ENCODE measurements around the gene SPOCK3.
A peak's percentile ranks its signal among the peaks of the same experiment; 100 is the strongest.
"Not testable (repeated sequence)": the region's sequence is repeated elsewhere in the genome, so short reads cannot be mapped to it uniquely, and the experiment has no call there.

Gene SPOCK3
- 0 to 0.72 (median 0.07) reads per million in 18 experiments for total RNA-seq

DNA sequence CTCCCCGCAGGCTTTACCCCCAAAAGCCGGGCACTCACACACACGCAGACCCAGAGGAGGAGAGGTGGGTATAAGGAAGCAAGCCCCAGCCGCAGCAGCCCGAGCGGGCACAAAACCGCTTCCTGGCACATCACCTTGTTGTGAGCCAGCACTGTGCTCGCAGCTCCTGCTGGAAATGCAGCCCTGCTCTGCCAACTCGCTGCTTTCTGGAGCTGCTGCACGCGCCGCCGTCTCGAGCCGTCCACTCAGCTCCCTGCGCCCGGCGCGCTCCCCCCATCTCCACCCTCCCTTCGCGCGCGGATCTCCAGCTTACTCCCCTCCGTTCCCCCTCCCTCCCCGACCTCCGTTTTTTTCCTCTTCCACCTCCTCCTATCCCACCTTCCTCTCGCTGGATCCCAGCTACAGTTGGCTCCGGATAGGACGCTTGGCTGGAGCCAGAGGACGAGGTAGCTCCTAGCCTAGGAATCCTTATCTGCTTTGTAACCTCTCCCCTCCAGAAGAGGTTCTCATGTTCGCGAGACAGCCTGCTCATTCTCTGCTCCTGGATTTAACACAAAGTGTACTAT is at the start of gene SPOCK3:
Gene SPOCK3, minus strand, starts transcription at position 179 of the 566 bp plus-strand sequence.
- DNase-seq: peak in 1 of 2 donors; percentile 16

- no peak for DNase-seq
These were observed 48.0 kb upstream of the SPOCK3 start for GRCh38 chr4:167282171-167282864.

DNA sequence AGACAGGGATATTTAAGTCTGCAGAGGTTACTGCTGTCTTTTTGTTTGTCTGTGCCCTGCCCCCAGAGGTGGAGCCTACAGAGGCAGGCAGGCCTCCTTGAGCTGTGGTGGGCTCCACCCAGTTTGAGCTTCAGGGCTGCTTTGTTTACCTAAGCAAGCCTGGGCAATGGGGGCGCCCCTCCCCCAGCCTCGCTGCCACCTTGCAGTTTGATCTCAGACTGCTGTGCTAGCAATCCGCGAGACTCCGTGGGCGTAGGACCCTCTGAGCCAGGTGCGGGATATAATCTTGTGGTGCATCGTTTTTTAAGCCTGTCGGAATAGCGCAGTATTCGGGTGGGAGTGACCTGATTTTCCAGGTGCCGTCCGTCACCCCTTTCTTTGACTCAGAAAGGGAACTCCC is 47.3 kb upstream of the SPOCK3 start:
- DNase-seq: not testable (repeated sequence)

DNA sequence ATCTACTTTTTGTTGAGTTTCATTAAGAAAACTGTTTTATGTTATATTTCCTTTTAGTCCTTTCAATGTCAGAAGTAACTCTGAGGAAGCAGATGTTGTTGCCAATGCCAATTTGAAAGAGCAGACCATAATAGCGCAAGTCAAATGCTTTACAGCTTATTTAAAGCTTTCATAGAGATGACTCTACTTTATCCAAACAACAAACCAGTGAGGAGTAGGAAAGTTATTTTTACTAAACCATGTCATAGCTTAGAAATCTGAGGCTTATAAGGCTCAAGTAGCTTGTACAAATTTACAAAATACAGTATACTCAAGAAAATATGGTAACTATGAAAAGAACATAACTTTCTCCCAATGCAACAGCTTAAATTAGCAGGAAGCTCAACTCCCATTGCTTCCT is 40.1 kb upstream of the SPOCK3 start:
- DNase-seq: no peak

DNA sequence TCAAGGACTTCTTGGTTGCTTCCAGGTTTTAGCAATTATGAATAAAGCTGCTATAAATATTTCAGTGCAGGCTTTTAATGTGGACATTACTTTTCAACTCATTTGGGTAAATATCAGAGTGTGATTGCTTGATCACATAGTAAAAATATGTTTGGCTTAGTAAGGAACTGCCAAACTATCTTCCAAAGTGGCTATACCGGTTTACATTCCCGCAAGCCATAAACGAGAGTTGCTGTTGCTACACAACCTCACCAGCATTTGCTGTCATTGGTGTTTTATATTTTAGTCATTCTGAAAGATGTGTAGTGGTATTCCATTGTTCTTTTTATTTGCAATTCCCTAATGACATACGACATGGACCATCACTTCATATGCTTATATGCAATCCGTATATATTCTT is 30.9 kb upstream of the SPOCK3 start:
- DNase-seq: no peak

DNA sequence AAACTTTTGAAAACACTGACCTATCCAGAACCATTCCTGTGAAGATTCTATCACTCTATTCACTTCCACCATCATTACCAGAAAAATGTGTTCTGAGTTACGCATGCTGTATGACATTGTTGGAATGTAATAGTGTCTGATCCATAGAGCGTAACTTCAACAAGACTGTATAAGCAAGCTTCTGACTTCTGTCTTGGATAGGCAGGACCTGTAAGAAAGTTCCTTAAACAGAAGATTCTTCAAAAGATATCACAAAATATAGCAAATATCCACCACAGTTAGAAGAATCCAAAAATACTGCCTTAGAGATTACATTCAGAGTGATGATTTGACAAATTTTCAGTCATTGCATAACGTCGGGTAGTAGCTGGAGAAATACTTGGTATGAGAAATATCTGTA is 14.0 kb upstream of the SPOCK3 start:
- DNase-seq: no peak

DNA sequence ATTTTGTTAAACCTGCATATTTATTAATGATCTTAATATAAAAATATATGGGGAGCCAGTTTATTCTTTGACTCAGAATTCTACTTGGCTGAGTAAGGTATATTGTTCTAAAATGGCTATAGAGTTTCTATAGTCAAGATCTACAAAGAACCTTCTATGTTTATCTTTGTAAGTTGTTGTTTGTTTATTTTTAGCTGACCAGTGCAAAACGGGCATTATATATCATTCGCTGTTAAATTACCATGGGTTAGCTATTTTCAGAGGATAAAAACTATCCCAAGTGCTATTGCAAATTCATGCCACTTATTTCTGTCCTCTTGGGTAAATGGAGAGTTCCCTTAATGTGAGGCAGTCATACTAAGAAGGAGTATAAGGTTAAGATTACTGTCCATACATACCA is 5.3 kb upstream of the SPOCK3 start:
- no peak for DNase-seq

GRCh38 chr4:167238226-167238625 is 3.9 kb upstream of the SPOCK3 start:
- no peak for DNase-seq

DNA sequence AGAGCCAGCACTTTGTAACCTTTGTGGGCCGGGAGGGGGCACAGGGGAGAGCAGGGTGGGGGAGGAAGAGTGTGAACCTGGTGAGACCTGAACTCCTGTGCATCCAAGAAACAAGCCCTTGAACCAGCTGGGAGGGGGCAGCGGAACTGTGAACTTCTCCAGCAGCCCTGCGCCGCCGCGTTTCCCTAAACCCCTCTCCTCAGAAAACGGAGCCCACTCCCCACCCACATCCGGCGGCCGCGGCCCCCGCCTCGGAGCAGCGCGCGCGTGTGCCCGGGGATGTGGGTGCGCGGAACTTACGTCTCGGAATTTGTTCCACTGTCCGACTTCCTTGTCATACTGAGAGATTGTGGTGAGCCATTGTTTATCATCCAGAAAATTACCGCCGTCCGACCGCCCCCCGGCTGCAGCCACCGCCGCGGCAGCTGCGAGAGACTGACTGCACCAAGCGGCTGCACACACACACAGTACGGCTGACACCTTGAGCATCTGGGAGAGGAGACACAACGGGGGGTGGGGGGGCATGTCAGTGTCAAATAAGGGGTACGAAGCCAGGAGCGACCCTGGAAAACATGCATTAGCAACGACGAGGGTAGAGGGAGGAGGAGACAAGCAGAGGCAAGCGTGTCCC is 494 bp downstream of the SPOCK3 start:
- peak in 1 of 2 donors; percentile 24 for DNase-seq

DNA sequence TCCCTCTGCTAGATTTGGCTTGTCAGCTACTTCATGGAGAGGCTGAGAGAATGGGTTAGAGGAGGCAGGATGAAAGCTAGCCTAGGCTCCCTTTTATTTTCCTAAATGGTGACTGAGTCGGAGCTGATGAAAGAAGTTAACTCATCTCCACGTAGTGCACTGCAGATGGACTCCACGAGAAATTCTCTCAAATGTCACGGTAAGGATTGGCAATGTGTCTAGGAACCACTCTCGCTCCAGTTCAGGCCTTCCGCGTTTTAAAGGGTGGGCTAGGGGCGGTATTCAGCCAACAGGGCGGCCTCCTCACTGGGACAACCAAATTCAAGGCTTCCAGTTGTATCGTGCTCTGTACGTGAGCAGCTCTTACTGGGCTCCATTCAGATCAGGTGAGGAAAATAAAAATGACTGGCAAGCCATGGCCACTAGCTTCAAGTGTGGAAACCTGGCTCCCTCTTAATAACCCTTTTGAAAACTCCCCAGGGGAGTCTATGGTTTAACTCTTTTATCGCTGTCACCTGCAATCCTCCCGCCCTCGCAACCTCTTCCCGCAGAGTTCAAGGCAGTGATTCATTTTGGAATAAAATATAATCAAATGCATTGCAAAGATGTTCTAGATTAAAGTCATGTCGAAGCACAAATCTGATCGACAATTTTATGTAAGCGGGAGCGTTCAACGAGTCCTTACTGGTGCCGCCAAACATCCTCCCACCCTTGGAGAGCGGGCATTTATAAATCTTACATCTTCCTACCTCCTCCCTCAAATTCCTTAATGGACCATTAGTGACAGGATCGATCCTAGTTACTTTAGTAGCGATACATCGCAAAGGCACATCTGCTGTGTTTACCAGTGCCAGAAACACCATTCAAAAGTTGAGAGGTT is 1.2 kb downstream of the SPOCK3 start:
- DNase-seq: no peak

- no peak for DNase-seq
These were observed 3.5 kb downstream of the SPOCK3 start for GRCh38 chr4:167230744-167231143.

GRCh38 chr4:167222099-167222498 is 12.2 kb downstream of the SPOCK3 start:
- DNase-seq: peak; percentile 47 to 88

DNA sequence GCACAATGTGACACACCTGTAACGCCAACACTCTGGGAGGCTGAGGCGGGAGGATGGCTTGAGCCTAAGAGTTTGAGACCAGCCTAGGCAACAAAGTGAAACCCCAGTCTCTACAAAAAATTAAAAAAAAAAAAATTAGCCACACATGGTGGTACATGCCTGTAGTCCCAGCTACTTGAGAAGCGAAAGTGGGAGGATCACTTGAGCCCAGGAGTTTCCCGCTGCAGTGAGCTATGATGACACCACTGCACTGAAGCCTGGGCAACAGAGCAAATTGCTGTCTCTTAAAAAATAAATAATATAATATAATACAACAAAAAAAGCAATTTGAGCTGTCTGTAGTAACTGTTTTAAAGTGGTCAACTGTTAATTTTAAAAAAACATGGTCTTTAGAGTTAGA is 13.2 kb downstream of the SPOCK3 start:
- no peak for DNase-seq

DNA sequence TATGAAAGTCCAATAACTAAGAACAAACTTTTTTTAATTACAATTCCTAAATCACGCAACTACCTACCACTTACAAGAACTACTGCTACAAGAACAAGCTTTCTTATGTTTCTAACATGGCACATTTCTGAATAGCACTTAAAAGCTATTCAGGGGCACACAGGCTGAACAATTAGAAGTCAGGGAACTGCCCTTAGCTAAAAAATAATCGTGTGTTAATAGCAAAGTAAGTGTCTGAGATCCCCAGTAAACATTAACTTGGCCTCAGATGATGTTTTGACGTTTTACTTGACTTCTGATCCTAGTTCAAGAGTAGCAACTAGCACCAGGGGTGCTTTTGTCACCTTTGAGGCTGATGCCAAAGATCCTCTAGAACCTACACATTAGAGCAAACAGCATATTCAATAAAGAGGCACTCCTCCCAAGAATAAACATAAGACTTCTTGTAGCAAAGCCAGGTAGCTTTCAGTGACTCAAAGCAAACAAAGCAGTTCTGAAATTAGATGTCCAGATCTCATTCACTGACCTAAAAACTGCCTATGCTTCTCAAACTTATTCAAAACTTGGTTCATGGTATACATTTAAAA is 16.2 kb downstream of the SPOCK3 start:
- DNase-seq: no peak

DNA sequence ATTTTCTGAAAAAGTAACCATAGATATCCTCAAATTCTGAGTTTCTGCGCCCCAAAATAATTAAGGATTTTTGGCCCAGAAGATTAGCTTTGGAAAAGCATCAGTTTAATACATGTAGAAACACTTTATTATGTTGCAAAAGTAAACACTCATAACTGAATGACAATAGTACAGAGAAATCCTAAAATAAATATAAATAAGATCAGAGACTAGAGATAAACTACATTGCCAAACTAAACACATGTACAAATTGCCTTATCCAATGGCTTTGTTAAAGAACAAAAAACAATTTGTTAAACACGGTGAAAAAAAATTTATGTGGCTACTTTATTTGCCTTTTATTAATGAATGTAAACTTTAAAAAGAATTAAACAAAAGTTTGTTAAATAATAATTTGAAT is 17.5 kb downstream of the SPOCK3 start:
- DNase-seq: no peak

- no peak for DNase-seq
These were observed 24.1 kb downstream of the SPOCK3 start for GRCh38 chr4:167210166-167210565.

GRCh38 chr4:167196344-167197012 is 37.8 kb downstream of the SPOCK3 start:
- DNase-seq: no peak

- DNase-seq: no peak
These were observed 43.9 kb downstream of the SPOCK3 start for GRCh38 chr4:167190379-167190778.

GRCh38 chr4:167185465-167185864 is 48.8 kb downstream of the SPOCK3 start:
- DNase-seq: no peak

DNA sequence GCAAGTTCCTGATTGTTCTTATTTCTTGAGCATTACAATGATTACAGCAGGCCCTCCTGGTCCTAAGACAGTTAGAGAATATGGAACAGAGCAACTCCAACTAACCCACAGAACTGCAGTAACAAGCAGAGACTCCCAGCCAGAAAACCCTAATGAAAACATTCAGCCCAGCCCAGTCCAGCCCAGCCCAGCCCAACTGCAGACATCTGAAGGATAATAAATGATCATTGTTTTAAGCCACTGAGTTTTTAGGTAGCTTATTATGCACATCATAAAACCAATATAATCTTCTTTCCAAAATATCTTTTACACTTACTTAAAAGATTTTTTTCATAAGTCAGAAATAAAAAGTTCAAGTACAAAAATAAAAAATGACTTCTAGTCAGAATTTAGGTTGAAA is 51.3 kb downstream of the SPOCK3 start:
- DNase-seq: no peak

DNA sequence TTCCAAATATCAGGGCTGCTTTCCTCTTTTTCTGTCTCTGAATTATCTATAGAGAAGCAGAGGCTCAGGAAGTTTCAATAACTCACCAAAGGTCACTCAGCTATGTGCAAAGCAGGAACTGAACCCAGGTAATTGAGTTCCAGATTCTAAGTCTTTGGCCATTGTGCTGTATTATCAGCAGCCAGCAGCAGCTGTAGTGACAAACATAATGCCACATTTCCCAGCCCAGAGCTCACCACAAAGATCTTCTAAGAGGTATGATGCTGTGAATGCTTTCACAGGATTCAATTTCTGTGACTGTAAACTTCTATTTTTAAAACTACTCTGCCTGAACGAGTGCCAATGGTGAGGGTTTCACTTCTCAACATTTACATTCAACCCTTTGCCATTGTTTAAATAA is 56.4 kb downstream of the SPOCK3 start:
- no peak for DNase-seq

DNA sequence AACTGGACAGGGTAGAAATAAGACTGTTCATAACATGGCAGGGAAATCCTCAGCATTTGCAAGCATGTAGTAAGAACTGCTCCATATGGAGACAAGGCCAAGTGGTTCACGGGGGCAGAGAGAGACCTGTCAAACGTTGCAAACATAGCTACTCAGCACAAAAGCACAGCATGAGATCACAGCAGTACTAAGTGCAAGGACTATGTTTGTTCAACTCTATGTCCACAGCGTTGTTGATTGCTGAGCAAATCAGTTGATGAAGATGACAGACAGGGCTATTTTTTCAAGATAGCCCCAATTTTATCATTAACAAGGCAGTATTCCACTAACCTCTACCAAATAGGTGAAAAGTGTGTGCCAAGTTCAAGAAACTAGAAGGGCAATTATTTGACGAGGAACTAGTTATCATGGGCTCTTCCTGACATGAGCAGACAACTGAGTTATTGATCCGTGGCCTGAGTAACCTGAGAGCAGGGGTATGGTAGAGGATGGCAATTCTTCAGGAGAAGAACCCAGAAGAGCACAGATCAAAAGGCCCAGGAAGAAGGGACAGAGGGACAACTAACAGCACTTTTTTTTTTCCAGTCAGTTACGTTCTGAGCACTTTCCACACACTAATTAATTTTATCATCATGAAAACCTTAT is 57.4 kb downstream of the SPOCK3 start:
- DNase-seq: no peak

All from inflammatory macrophage (primary cell).